Measurements from ENCODE around the gene VAV1. TPM values are rescaled to one million over a fixed set of nuclear protein-coding genes. Genes with fewer than 3 reads are reported as not detected.
"Not testable (repeated sequence)": the region's sequence is repeated elsewhere in the genome, so short reads cannot be mapped to it uniquely, and the experiment has no call there.

The VAV1 gene
- total and polyA plus RNA-seq, 2 experiments from 2014 or later = 0.82 to 1.8 TPM

GRCh38 chr19:6774821-6775707, 2.6 kb downstream of the VAV1 start:
- no peak overlapping the region for H3K27ac ChIP-seq (ENCODE audit: low read depth)
- no peaks in the 10 kb centered on the region for H3K27me3 ChIP-seq (ENCODE audit: insufficient read depth)
- H3K4me3 ChIP-seq = no peak overlapping the region
- no peaks in the 10 kb centered on the region for H3K36me3 ChIP-seq (ENCODE audit: insufficient read depth)
- H3K4me1 Mint-ChIP-seq = no peaks in the 10 kb centered on the region
- no peaks in the 10 kb centered on the region for H4K20me1 ChIP-seq (replicated peaks; ENCODE audit: insufficient read depth)
- H3K79me2 ChIP-seq (replicated peaks; ENCODE audit: insufficient read depth) = no peaks in the 10 kb centered on the region
- DNase-seq (ENCODE audit: low spot score) = no peak
- no peak overlapping the region for H3K4me3 Mint-ChIP-seq
- H2AFZ ChIP-seq = no peak overlapping the region
- no peak overlapping the region for H3K27ac Mint-ChIP-seq
- peaks cover 72% of the 10 kb centered on the region for H3K9me3 Mint-ChIP-seq
- no peak for TF ChIP-seq NANOG (IDR thresholded peaks at IDR 0.05; ENCODE audit: borderline replicate concordance)
- no peak for TF ChIP-seq JUNB (IDR thresholded peaks at IDR 0.05; ENCODE audit: unreplicated experiment)
- TF ChIP-seq STAT1 (IDR thresholded peaks at IDR 0.05; ENCODE audit: unreplicated experiment) = no peak
- H3K9me2 ChIP-seq (ENCODE audit: insufficient read depth) = no peaks in the 10 kb centered on the region
- no peak for ATAC-seq
- no peak overlapping the region for H3K4me2 ChIP-seq
- H3K4me1 ChIP-seq (ENCODE audit: insufficient read depth) = peaks cover 10% of the 10 kb centered on the region; the same call in 1 of the 2 replicates
- H3F3A ChIP-seq (replicated peaks; ENCODE audit: low read depth) = no peaks in the 10 kb centered on the region
- peaks cover 36% of the 10 kb centered on the region for H3K36me3 Mint-ChIP-seq (ENCODE audit: low read depth)
- peaks cover 12% of the 10 kb centered on the region for H3K27me3 Mint-ChIP-seq (ENCODE audit: insufficient read depth, low read depth, poor library complexity)

- ATAC-seq; H2AFZ ChIP-seq; H3K4me3 Mint-ChIP-seq; H3K4me2 ChIP-seq; H3K27ac ChIP-seq (ENCODE audit: low read depth); H3K9me2 ChIP-seq (ENCODE audit: insufficient read depth); H3K27ac Mint-ChIP-seq; DNase-seq (ENCODE audit: low spot score); H3K4me1 Mint-ChIP-seq; H3K79me2 ChIP-seq (replicated peaks; ENCODE audit: insufficient read depth); H4K20me1 ChIP-seq (replicated peaks; ENCODE audit: insufficient read depth); H3K36me3 ChIP-seq (ENCODE audit: insufficient read depth); H3K4me3 ChIP-seq; H3K27me3 ChIP-seq (ENCODE audit: insufficient read depth); H3F3A ChIP-seq (replicated peaks; ENCODE audit: low read depth): not testable (repeated sequence)
- Mint-ChIP-seq H3K27me3 (ENCODE audit: insufficient read depth, low read depth, poor library complexity) (peaks cover 12% of the 10 kb centered on the region), H3K36me3 (ENCODE audit: low read depth) (peaks cover 34% of the 10 kb centered on the region), H3K9me3 (peaks cover 75% of the 10 kb centered on the region)
- H3K4me1 ChIP-seq (ENCODE audit: insufficient read depth) = peaks cover 10% of the 10 kb centered on the region; the same call in 1 of the 2 replicates
Measured at GRCh38 chr19:6776045-6776444, 3.5 kb downstream of the VAV1 start.

GRCh38 chr19:6776999-6777398, 4.5 kb downstream of the VAV1 start:
- H3K9me3 Mint-ChIP-seq = peaks cover 78% of the 10 kb centered on the region
- Histone ChIP-seq H3K4me3 (no peak overlapping the region), H3K4me1 (ENCODE audit: insufficient read depth) (peaks cover 10% of the 10 kb centered on the region; the same call in 1 of the 2 replicates), H3K27ac (ENCODE audit: low read depth) (no peak overlapping the region), H3K9me2 (ENCODE audit: insufficient read depth) (no peaks in the 10 kb centered on the region), H2AFZ (no peak overlapping the region), H3K27me3 (ENCODE audit: insufficient read depth) (no peaks in the 10 kb centered on the region), H3F3A (replicated peaks; ENCODE audit: low read depth) (no peaks in the 10 kb centered on the region), H4K20me1 (replicated peaks; ENCODE audit: insufficient read depth) (no peaks in the 10 kb centered on the region), H3K36me3 (ENCODE audit: insufficient read depth) (no peaks in the 10 kb centered on the region), H3K79me2 (replicated peaks; ENCODE audit: insufficient read depth) (no peaks in the 10 kb centered on the region), H3K4me2 (no peak overlapping the region)
- DNase-seq (ENCODE audit: low spot score) (no peak), ATAC-seq (no peak)
- H3K27ac Mint-ChIP-seq = no peak overlapping the region
- H3K4me1 Mint-ChIP-seq = no peaks in the 10 kb centered on the region
- no peak overlapping the region for H3K4me3 Mint-ChIP-seq
- H3K36me3 Mint-ChIP-seq (ENCODE audit: low read depth) = peaks cover 33% of the 10 kb centered on the region
- peaks cover 8% of the 10 kb centered on the region for H3K27me3 Mint-ChIP-seq (ENCODE audit: insufficient read depth, low read depth, poor library complexity)
- TF ChIP-seq ZNF331 (CRISPR knock-in tag; IDR thresholded peaks at IDR 0.05; ENCODE audit: low read depth) = no peak
- TF ChIP-seq, protein P1, sequence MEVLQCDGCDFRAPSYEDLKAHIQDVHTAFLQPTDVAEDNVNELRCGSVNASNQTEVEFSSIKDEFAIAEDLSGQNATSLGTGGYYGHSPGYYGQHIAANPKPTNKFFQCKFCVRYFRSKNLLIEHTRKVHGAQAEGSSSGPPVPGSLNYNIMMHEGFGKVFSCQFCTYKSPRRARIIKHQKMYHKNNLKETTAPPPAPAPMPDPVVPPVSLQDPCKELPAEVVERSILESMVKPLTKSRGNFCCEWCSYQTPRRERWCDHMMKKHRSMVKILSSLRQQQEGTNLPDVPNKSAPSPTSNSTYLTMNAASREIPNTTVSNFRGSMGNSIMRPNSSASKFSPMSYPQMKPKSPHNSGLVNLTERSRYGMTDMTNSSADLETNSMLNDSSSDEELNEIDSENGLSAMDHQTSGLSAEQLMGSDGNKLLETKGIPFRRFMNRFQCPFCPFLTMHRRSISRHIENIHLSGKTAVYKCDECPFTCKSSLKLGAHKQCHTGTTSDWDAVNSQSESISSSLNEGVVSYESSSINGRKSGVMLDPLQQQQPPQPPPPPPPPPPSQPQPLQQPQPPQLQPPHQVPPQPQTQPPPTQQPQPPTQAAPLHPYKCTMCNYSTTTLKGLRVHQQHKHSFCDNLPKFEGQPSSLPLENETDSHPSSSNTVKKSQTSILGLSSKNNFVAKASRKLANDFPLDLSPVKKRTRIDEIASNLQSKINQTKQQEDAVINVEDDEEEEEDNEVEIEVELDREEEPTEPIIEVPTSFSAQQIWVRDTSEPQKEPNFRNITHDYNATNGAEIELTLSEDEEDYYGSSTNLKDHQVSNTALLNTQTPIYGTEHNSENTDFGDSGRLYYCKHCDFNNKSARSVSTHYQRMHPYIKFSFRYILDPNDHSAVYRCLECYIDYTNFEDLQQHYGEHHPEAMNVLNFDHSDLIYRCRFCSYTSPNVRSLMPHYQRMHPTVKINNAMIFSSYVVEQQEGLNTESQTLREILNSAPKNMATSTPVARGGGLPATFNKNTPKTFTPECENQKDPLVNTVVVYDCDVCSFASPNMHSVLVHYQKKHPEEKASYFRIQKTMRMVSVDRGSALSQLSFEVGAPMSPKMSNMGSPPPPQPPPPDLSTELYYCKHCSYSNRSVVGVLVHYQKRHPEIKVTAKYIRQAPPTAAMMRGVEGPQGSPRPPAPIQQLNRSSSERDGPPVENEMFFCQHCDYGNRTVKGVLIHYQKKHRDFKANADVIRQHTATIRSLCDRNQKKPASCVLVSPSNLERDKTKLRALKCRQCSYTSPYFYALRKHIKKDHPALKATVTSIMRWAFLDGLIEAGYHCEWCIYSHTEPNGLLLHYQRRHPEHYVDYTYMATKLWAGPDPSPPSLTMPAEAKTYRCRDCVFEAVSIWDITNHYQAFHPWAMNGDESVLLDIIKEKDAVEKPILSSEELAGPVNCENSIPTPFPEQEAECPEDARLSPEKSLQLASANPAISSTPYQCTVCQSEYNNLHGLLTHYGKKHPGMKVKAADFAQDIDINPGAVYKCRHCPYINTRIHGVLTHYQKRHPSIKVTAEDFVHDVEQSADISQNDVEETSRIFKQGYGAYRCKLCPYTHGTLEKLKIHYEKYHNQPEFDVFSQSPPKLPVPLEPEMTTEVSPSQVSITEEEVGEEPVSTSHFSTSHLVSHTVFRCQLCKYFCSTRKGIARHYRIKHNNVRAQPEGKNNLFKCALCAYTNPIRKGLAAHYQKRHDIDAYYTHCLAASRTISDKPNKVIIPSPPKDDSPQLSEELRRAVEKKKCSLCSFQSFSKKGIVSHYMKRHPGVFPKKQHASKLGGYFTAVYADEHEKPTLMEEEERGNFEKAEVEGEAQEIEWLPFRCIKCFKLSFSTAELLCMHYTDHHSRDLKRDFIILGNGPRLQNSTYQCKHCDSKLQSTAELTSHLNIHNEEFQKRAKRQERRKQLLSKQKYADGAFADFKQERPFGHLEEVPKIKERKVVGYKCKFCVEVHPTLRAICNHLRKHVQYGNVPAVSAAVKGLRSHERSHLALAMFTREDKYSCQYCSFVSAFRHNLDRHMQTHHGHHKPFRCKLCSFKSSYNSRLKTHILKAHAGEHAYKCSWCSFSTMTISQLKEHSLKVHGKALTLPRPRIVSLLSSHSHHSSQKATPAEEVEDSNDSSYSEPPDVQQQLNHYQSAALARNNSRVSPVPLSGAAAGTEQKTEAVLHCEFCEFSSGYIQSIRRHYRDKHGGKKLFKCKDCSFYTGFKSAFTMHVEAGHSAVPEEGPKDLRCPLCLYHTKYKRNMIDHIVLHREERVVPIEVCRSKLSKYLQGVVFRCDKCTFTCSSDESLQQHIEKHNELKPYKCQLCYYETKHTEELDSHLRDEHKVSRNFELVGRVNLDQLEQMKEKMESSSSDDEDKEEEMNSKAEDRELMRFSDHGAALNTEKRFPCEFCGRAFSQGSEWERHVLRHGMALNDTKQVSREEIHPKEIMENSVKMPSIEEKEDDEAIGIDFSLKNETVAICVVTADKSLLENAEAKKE (CRISPR knock-in tag; IDR thresholded peaks at IDR 0.05) = no peak
- no peak for TF ChIP-seq POLR2AphosphoS5 (IDR thresholded peaks at IDR 0.05; ENCODE audit: low read depth)
- TF ChIP-seq, protein P2, sequence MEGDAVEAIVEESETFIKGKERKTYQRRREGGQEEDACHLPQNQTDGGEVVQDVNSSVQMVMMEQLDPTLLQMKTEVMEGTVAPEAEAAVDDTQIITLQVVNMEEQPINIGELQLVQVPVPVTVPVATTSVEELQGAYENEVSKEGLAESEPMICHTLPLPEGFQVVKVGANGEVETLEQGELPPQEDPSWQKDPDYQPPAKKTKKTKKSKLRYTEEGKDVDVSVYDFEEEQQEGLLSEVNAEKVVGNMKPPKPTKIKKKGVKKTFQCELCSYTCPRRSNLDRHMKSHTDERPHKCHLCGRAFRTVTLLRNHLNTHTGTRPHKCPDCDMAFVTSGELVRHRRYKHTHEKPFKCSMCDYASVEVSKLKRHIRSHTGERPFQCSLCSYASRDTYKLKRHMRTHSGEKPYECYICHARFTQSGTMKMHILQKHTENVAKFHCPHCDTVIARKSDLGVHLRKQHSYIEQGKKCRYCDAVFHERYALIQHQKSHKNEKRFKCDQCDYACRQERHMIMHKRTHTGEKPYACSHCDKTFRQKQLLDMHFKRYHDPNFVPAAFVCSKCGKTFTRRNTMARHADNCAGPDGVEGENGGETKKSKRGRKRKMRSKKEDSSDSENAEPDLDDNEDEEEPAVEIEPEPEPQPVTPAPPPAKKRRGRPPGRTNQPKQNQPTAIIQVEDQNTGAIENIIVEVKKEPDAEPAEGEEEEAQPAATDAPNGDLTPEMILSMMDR (conservative IDR thresholded peaks at IDR 0.05; ENCODE audit: low read depth in 2 of 2) = no peak

All from GM23338 (cell line).